ENCODE measurements around the gene MIB2.

- TF ChIP-seq CTCF (IDR thresholded peaks at IDR 0.05; ENCODE audit: insufficient read depth, low read length) (no peak), SPI1 (IDR thresholded peaks at IDR 0.05; ENCODE audit: borderline replicate concordance, low read depth) (no peak)
Observed at GRCh38 chr1:1620433-1621139, 5.3 kb downstream of the MIB2 start.

Data from HL-60 (cell line).